Hematopoietic multipotent progenitor cell treated with erythropoietin and hydrocortisone succinate and interleukin-3 and kit ligand, for 6 days (in vitro differentiated cells): ENCODE data around the gene EVC.
"Not testable (repeated sequence)": the region's sequence is repeated elsewhere in the genome, so short reads cannot be mapped to it uniquely, and the experiment has no call there.

Experiments used
- DNase-seq: peaks from one replicate; pipeline ENCODE4 v3.0.0-alpha.2; 2015

Gene EVC

GRCh38 chr4:5816851-5817375 is 105.9 kb downstream of the EVC start:
- DNase-seq: no peak

GRCh38 chr4:5821665-5822358 is 110.8 kb downstream of the EVC start:
- no peak for DNase-seq

GRCh38 chr4:5822619-5823018 is 111.6 kb downstream of the EVC start:
- peak; percentile 92 for DNase-seq

- no peak for DNase-seq
These were observed 112.7 kb downstream of the EVC start for GRCh38 chr4:5823542-5824211.

DNA sequence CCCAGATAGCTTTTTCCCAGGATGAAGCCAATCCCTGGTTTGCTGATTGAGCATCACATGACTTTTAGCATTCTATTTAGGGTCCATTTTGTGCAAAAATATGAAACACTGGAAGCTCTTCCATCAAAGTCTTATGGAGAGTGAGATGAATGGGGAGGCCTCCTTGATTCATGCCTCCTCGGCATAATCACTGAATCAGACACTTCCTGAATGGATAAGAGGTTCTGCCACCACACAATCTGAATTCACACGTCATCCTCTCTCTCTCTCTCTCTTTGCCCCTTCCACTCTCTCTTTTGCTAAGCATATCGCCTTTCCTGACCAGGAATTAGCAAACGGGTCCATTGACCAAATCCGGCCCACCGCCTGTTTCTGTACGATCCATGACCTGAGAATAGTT is 113.2 kb downstream of the EVC start:
- no peak for DNase-seq

- peak; percentile 79 for DNase-seq
These were observed 113.6 kb downstream of the EVC start for GRCh38 chr4:5824635-5825034.

DNA sequence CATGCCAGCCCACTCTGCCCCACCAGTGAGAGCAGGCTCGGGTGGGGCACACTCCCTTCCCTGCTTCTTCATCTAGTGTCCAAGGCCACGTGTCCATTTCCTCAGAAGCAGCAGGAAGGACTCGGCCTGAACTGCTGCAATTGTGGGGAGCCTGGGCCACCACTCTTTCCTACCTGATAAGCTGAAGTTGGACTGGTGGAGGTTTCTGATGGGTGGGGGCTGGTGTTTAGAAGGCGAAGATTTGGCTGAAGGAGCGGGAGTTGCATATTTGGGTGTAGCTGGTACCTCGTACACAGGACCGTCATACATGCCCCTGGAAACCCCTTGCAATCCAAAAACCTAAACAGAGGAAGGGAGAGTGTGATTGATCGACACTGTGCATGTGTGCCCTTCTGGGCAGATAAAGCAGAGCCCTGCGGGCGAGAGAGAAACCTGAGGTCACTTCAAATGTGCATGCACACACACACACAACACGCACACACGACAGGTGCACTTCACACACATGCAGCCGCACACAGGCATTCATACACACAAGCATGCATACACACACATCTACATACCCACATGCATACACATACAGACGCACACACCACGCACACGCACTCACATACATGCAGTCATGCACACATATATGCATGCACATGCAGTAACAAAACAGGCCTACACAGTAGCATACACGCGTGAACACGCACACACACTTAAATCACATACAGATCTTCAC is 114.5 kb downstream of the EVC start:
- peak; percentile 58 for DNase-seq

- peak; percentile 21 for DNase-seq
These were observed 115.6 kb downstream of the EVC start for GRCh38 chr4:5826437-5827107.

DNA sequence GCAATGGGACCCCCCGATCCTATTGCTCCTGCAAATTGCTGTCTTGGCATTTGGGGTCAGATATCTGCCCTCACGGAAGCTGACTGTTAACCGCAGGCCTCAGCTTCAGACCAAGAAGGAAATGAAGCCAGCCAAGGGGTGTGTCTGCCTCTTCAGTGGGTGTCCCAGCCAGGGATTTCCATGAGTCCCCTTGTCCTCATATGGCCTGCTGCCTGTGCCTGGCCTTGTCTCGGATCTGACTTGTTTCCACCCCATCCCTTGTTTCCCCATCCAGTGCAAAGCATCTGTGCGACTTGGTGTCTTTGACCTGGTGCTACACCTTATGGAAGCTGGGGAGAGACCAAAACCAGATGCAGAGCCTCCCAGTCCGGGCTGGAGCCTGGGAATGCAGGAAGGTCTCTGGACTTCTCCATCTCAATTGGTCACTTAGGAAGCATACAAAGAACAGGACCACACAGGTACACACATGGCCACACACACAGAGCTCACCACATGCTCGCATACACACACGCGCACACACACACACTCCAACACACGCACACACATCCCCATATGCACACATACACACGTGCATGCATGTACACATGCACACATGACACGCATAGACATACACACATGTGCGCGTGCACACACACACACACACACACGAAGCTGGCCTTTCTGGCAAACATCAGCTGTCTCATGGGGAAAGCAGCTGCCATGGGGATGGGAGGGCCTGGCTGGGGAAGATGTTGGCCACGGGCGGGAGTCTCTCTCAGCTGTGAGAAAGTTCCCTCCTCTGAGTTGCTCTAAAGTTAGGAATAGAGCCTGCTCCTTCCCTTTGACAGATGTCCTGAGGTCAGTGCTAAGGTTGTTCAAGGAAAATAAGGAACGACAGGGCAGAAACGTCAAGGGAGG is 116.4 kb downstream of the EVC start:
- peak; percentile 87 for DNase-seq

- no peak for DNase-seq
These were observed 117.0 kb downstream of the EVC start for GRCh38 chr4:5828005-5828391.

GRCh38 chr4:5836943-5837342 is 125.9 kb downstream of the EVC start:
- no peak for DNase-seq

GRCh38 chr4:5837483-5837882 is 126.5 kb downstream of the EVC start:
- not testable (repeated sequence) for DNase-seq

- no peak for DNase-seq
These were observed 128.3 kb downstream of the EVC start for GRCh38 chr4:5839332-5839731.

- DNase-seq: no peak
These were observed 129.0 kb downstream of the EVC start for GRCh38 chr4:5839751-5840674.

DNA sequence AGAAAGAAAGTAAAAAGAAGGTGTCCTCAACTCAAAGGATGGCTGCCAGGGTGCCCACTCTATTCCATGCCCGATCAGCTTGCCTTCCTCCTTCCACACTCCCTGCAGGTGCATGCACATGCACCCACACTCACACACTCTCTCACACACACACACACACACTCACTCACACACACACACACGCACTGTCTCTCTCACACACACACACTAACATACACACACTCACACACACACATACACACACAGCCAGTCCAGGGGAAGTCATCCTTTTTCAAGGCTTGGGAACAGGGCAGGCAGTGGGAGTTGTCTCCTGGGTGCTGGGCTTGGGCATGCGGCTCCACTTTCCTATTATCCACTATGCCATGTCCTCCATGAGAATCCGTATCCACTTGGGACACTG is 131.5 kb downstream of the EVC start:
- DNase-seq: no peak

DNA sequence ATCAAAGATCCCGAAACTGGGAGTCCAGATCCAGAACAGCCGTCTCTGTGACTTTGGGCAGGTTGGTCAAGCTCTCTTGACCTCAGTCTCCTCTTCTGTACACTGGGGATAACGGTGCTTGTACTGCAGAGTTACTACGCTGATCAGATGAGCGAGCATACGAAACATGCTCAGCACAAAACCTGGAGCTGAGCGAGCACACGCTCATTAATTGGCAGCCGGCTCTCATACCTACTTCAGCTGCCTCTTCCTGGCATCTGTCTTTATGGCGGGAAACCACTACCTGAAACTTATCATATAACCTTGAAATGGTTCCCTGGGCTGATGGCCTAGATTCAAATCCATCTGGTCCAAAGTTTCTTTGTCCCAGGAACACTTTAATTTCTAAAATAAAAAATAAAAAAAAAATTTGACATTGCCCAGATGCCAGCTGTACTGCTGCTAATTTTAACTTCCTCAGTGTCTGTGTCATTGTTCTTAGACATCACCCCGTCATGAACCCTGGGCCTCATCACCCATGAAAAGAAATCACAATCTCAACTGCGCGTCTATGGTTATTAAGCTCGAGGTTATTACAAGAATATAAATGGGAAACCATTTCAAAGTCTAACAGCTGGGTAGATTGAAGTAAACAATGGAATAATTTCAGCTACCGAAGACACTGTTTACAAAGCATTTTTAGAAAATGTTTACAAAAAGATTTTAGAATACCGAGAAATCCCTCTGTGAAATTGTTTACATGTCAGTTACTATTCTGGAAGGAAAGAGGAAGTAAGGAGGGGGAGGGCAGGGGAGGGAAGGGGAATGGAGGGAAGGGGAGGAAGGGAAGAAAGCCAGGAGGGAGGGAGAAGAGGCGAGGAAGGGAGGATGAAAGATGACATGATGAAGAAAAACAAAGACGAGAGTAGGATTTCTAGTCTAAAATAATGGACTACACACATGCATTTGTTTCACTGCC is 132.9 kb downstream of the EVC start:
- no peak for DNase-seq

DNA sequence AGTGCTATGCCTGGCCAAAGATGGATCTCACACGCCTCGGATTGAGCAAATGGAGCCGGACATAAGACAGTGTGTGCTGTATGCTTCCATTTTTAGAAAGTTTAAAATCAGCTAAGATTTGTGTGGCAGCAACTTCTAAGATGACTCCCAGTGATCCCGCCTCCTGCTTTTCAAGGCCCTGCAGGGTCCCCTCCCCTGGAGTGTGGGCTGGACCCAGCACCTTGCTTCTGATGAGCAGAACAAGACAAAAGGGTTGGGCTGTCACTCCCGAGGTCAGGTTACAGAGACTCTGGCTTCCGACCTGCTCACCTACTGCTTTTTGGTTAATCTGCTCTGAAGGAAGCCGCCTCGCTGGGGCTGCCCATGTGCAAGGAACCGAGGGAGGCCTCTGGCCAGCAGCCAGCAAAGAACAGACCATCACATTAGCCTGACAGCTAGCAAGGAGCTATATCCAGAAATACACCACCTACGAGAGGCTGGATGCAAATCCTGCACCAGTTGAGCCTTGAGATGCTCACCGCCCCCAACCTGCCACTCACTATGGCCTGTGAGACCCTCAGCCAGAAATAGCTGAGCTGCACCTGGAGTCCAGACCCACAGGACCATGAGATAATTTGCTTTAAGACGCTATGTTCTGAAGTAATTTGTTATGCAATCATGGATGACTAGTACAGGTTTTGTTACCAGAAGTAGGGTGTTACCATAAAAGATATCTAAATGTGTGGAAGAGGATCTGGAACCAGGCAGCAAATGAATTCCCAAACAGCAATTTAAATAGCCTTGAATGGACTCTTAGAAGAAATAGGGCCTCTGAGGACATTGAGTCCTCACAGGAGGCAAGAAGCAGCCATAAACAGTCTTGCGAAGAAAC is 134.3 kb downstream of the EVC start:
- no peak for DNase-seq

DNA sequence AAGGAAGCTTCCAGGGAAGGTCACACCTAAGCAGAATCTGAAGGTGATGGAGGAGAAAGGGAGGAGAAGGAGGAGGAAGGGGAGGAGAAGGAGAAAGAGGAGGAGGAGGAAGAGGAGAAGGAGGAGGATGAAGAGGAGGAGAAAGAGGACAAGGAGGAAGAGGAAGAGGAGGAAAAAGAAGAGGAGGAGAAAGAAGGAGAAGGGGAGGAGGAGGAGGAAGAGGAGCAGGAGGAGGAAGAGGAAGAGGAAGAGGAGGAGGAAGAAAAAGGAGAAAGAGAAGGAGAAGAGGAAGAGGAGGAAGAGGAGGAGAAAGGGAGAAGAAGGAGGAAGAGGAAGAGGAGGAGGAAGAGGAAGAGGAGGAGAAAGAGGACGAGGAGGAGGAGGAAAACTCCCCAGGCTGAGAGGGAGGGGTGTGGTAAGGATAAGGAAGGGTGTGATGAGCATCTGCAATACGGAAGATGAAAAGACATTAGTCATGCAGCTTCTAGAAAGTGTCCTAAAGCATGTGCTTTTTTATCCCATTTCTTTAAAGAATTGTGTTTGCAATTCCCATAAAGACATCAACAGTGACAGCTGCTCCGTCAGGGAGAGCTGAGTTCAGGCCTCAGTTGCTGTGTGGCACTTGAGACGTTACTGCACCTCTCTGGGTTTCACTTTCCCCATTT is 140.8 kb downstream of the EVC start:
- DNase-seq: no peak
